MCF 10A (cell line): ENCODE results near the gene FA2H. TPM values are rescaled to one million over a fixed set of nuclear protein-coding genes. Genes with fewer than 3 reads are reported as not detected.

Experiments
- BruUV-seq: library from RNA; stranded (reverse); fragments of 400-500 nt; replicated peaks from 2 replicates; lab custom pipeline; 2021; lab: Mats Ljungman, UMichigan
- CTCF ChIA-PET: fragments of 300-600 bp; sonication (Branson Sonifier 250); formaldehyde crosslinking; extraction: SDS; loops from one replicate; lab custom pipeline; 2021; ENCODE audit warnings: antibody characterized with exemption, inconsistent platforms; lab: Yijun Ruan, JAX
- POLR2A ChIA-PET: fragments of 300-600, 350-650 bp; sonication (Branson Sonifier 250); formaldehyde crosslinking; extraction: SDS; loops from one replicate; lab custom pipeline; 2020; ENCODE audit warnings: antibody characterized with exemption, inconsistent platforms; lab: Yijun Ruan, JAX
- DNase-seq: peaks from one replicate; pipeline ENCODE4 v3.0.0-alpha.2; 2018; ENCODE audit not compliant: unreplicated experiment
- H3K27ac Mint-ChIP-seq: one replicate; pipeline ENCODE4 v1.8.0; 2022; ENCODE audit warnings: mild to moderate bottlenecking, low read depth, mixed read lengths; ENCODE audit not compliant: unreplicated experiment
- H3K27me3 Mint-ChIP-seq: one replicate; pipeline ENCODE4 v1.8.0; 2022; ENCODE audit warnings: mixed read lengths; ENCODE audit not compliant: insufficient read depth, unreplicated experiment
- H3K36me3 Mint-ChIP-seq: one replicate; pipeline ENCODE4 v1.8.0; 2022; ENCODE audit warnings: mild to moderate bottlenecking, moderate library complexity, mixed read lengths; ENCODE audit not compliant: insufficient read depth, unreplicated experiment
- H3K4me1 Mint-ChIP-seq: one replicate; pipeline ENCODE4 v1.8.0; 2022; ENCODE audit warnings: mixed read lengths; ENCODE audit not compliant: insufficient read depth, unreplicated experiment
- H3K4me3 Mint-ChIP-seq: one replicate; pipeline ENCODE4 v1.8.0; 2022; ENCODE audit warnings: mild to moderate bottlenecking, moderate library complexity, mixed read lengths; ENCODE audit not compliant: unreplicated experiment
- H3K9me3 Mint-ChIP-seq: one replicate; pipeline ENCODE4 v1.8.0; 2022; ENCODE audit warnings: mixed read lengths; ENCODE audit not compliant: unreplicated experiment
- CTCF ChIP-seq: fragments of 200-600 bp; IDR thresholded peaks from one replicate; pipeline ENCODE4 v1.8.0; 2022; ENCODE audit warnings: antibody characterized with exemption, mild to moderate bottlenecking; ENCODE audit not compliant: unreplicated experiment
- intact Hi-C: fragments of 100-400 bp; cut with micrococcal nuclease; formaldehyde crosslinking; loops from 2 replicates; pipeline ENCODE4 v1.14.1; 2022
- total RNA-seq: library from RNA; stranded (reverse); gene quantifications from 2 replicates; pipeline ENCODE4 v1.2.3, GENCODE V29; 2022

FA2H gene
- total RNA-seq, 1 experiment from 2014 or later: not detected

GRCh38 chr16:74738113-74738541, 36.5 kb downstream of the FA2H start:
- Mint-ChIP-seq H3K9me3 (no peaks in the 10 kb centered on the region), H3K4me3 (no peak overlapping the region), H3K36me3 (peaks cover 10% of the 10 kb centered on the region), H3K4me1 (peaks cover 37% of the 10 kb centered on the region), H3K27me3 (no peaks in the 10 kb centered on the region), H3K27ac (no peak overlapping the region)
- ChIA-PET POLR2A (interaction anchor here (0.8 to 0.9 kb wide), 2 partner anchors 8 to 15 kb away, joined by 4 read pairs; no protein-coding TSS in a partner anchor), CTCF (interaction anchor here (0.6 to 2.2 kb wide), 6 partner anchors 13 to 428 kb away, joined by 3 to 16 read pairs (median 5); partner anchors contain the start of gene FA2H)
- intact Hi-C loops: no loop called here
- no peak for TF ChIP-seq CTCF
- DNase-seq: peak; percentile 49
- no TSS peak for BruUV-seq

- intact Hi-C loops: no loop called here
- POLR2A ChIA-PET: no interaction called here
- TF ChIP-seq CTCF: no peak
- no peaks in the 10 kb centered on the region for H3K27me3 Mint-ChIP-seq
- no peaks in the 10 kb centered on the region for H3K9me3 Mint-ChIP-seq
- no TSS peak for BruUV-seq
- H3K36me3 Mint-ChIP-seq: peaks cover 10% of the 10 kb centered on the region
- no peak overlapping the region for H3K4me3 Mint-ChIP-seq
- CTCF ChIA-PET: interaction anchor here (0.6 to 2.2 kb wide), 4 partner anchors 13 to 427 kb away, joined by 3 to 16 read pairs (median 8); no protein-coding TSS in a partner anchor
- H3K4me1 Mint-ChIP-seq: peaks cover 33% of the 10 kb centered on the region
- DNase-seq: no peak
- no peak overlapping the region for H3K27ac Mint-ChIP-seq
These were observed 37.1 kb downstream of the FA2H start for GRCh38 chr16:74737521-74737920.

- Mint-ChIP-seq H3K4me3 (no peak overlapping the region), H3K4me1 (peaks cover 33% of the 10 kb centered on the region), H3K27ac (no peak overlapping the region), H3K27me3 (no peaks in the 10 kb centered on the region), H3K36me3 (peaks cover 10% of the 10 kb centered on the region), H3K9me3 (no peaks in the 10 kb centered on the region)
- ChIA-PET CTCF (interaction anchor here (0.5 to 2.5 kb wide), 3 partner anchors 12 to 126 kb away, joined by 3 to 15 read pairs (median 3); no protein-coding TSS in a partner anchor), POLR2A (interaction anchor here (0.8 kb wide), 1 partner anchor 37 kb away, joined by 4 read pairs; no protein-coding TSS in a partner anchor)
- no peak for DNase-seq
- BruUV-seq: no TSS peak
- no peak for TF ChIP-seq CTCF
- intact Hi-C loops: no loop called here
These were observed 38.0 kb downstream of the FA2H start for GRCh38 chr16:74736531-74737157.

GRCh38 chr16:74735554-74735953, 39.1 kb downstream of the FA2H start:
- BruUV-seq: no TSS peak

More at GRCh38 chr16:74735554-74735953, 39.1 kb downstream of the FA2H start:
- H3K4me1 Mint-ChIP-seq: peaks cover 27% of the 10 kb centered on the region
- POLR2A ChIA-PET: no interaction called here
- CTCF ChIA-PET: interaction anchor here (1.0 to 2.5 kb wide), 3 partner anchors 11 to 127 kb away, joined by 3 to 15 read pairs (median 3); no protein-coding TSS in a partner anchor
- H3K9me3 Mint-ChIP-seq: no peaks in the 10 kb centered on the region
- DNase-seq: no peak
- H3K36me3 Mint-ChIP-seq: peaks cover 10% of the 10 kb centered on the region
- H3K4me3 Mint-ChIP-seq: no peak overlapping the region
- no peak for TF ChIP-seq CTCF
- H3K27me3 Mint-ChIP-seq: no peaks in the 10 kb centered on the region
- intact Hi-C loops: no loop called here
- H3K27ac Mint-ChIP-seq: no peak overlapping the region
